Breast epithelium (tissue), 3 donors: ENCODE results near the gene PCDHA1.

Source experiments
- POLR2AphosphoS5 ChIP-seq, 3 donors: sonication (generic); formaldehyde crosslinking; IDR thresholded peaks; one replicate each; pipeline ENCODE4 v1.6.1; 2017; ENCODE audit warnings: antibody characterized with exemption in 3 of 3
- TF ChIP-seq, protein P1 (sequence below), 3 donors: fragments of 450-650 bp; IDR thresholded peaks; one replicate each; pipeline ENCODE4 v1.5.1; 2016 to 2017; ENCODE audit warnings: antibody characterized with exemption in 3 of 3, mild to moderate bottlenecking in 3 of 3, moderate library complexity in 3 of 3

DNA sequence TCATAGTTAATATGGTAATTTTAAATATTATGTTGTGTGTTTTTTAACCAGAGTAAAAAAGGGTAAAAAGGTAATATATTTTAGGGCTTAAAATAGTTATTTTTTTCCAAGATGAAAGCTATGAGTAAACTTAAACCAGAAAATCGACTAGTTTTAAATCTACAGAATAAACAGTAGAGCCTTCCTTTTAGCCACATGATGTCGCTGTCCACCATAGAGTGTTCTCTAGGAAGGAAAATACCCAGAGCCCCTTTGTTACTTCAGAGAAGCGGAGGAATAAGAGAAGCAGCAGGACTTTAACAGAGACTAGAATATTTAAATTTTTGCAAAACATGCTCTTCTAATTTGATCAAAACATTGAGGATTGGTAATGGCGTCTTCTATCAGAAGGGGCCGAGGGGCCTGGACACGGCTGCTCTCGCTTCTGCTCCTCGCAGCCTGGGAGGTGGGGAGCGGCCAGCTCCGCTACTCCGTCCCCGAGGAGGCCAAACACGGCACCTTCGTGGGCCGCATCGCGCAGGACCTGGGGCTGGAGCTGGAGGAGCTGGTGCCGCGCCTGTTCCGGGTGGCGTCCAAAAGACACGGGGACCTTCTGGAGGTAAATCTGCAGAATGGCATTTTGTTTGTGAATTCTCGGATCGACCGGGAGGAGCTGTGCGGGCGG, 8.8 kb downstream of the PCDHA1 start, which contains the start of gene PCDHA2:
- TF ChIP-seq POLR2AphosphoS5 (IDR thresholded peaks at IDR 0.05): no peak
- TF ChIP-seq, protein P1, sequence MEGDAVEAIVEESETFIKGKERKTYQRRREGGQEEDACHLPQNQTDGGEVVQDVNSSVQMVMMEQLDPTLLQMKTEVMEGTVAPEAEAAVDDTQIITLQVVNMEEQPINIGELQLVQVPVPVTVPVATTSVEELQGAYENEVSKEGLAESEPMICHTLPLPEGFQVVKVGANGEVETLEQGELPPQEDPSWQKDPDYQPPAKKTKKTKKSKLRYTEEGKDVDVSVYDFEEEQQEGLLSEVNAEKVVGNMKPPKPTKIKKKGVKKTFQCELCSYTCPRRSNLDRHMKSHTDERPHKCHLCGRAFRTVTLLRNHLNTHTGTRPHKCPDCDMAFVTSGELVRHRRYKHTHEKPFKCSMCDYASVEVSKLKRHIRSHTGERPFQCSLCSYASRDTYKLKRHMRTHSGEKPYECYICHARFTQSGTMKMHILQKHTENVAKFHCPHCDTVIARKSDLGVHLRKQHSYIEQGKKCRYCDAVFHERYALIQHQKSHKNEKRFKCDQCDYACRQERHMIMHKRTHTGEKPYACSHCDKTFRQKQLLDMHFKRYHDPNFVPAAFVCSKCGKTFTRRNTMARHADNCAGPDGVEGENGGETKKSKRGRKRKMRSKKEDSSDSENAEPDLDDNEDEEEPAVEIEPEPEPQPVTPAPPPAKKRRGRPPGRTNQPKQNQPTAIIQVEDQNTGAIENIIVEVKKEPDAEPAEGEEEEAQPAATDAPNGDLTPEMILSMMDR (IDR thresholded peaks at IDR 0.05): no peak
